ENCODE measurements around the gene GLYATL1B. TPM values are rescaled to one million over a fixed set of nuclear protein-coding genes. Genes with fewer than 3 reads are reported as not detected.
"Not testable (repeated sequence)": the region's sequence is repeated elsewhere in the genome, so short reads cannot be mapped to it uniquely, and the experiment has no call there.

GLYATL1B gene
- total RNA-seq, 3 donors from 2014 or later = not detected

DNA sequence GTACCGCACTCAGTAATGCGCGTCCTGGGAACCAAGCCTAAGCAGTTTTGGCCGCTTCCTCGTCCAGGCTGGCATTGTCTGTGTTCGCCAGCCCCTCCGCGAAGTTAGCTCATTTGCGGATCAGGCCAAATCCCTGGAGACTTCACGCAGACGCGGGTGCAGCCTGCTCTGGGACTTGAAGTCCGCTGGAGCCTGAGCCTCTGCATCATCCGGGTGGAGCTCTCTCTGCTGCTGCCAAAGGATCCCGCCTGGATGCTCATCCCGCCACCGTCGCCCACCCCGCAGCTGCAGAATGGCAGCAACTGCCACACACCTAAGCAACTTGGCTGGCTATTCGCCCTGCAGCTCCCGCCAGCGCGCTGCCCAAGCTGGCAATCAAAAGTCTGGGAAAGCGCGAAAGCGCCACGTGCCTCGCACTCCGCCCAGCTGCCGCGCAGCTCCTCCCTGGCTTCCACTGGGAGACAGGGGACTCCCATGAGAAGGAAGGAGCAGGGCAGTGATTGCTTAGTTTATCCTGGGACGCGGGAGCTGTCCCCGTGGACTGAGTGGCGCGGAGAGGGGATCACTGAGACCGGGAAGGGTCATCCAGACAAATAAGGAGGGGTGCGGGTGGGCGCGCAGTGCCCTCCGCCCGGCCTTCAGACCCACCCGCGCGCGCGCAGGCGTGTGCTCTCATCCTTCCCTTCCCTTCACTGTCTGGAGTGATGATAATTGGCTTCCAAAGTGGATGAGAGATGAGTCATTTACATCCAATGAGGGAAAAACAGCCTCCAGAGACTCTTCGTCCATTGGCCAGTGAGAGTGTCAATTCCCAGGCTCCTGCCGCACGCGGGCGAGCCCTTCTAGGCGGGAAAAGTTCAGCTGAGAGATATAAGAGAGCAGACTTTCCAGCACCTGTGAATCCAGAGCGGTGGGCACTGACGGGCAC is 23.2 kb upstream of the GLYATL1B start:
- ATAC-seq (no peak), DNase-seq (no peak)
- Histone ChIP-seq H3K4me1 (ENCODE audit: low read depth) (no peaks in the 10 kb centered on the region), H3K9me3 (no peaks in the 10 kb centered on the region), H3K4me3 (no peak overlapping the region), H3K36me3 (ENCODE audit: low read depth) (no peaks in the 10 kb centered on the region)
- TF ChIP-seq, protein P1, sequence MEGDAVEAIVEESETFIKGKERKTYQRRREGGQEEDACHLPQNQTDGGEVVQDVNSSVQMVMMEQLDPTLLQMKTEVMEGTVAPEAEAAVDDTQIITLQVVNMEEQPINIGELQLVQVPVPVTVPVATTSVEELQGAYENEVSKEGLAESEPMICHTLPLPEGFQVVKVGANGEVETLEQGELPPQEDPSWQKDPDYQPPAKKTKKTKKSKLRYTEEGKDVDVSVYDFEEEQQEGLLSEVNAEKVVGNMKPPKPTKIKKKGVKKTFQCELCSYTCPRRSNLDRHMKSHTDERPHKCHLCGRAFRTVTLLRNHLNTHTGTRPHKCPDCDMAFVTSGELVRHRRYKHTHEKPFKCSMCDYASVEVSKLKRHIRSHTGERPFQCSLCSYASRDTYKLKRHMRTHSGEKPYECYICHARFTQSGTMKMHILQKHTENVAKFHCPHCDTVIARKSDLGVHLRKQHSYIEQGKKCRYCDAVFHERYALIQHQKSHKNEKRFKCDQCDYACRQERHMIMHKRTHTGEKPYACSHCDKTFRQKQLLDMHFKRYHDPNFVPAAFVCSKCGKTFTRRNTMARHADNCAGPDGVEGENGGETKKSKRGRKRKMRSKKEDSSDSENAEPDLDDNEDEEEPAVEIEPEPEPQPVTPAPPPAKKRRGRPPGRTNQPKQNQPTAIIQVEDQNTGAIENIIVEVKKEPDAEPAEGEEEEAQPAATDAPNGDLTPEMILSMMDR (IDR thresholded peaks at IDR 0.05) = no peak
- intact Hi-C loops (cut with DNase I, micrococcal nuclease) = no loop called here

DNA sequence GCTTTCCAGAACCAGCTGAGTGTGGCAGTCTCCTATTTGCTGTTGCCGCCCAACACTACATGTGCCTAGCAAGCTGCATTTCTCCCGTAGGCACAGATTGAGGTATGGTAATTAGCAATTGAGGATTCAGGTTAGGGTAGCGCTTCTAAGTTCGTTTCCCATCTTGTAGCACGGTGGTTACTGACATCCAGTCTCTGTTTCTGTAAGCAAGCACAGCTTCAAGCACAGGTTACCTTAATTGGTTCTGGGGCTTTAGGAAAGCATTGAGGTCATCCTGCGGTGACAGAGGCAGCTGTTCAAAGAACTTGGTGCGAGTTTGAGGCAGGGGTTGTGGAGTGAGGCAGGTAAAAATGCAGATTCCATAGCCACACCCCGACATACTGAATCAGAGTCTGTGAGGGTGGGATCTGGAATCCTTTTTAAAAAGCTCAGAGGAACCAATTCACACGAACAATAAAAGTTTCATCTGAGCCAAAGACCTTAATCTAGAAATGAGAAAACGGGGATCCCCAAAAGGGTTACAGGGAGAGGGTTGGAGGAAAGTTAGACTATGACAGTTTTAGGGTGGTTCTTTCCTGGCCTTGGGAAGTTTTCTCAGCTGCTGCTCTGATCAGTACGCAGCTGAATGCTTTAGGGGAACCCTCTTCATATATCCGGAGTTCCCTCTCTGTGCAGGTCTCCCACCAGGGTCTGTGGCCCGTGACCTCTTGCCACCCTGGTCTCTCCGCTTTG is 21.9 kb upstream of the GLYATL1B start:
- H3K9me3 ChIP-seq; DNase-seq; H3K36me3 ChIP-seq (ENCODE audit: low read depth); intact Hi-C loops (cut with DNase I, micrococcal nuclease); H3K4me1 ChIP-seq (ENCODE audit: low read depth); ATAC-seq; H3K4me3 ChIP-seq: not testable (repeated sequence)

DNA sequence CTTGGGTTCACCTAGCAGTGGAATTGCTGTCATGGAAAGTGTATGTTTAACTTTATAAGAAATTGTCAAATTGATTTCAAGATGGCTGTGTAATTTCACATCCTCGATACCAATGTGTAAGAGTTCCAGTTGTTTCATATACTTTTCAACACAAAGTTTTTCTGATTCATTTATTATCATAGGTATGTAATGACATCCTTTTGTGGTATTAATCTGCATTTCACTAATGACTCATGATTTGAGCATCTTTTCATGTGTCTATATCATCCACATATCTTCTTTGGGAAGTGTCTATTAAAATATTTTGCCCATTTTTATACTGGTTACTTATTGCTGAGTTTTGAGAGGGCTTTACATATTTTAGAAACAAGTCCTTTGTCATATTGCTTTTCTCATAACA is 17.0 kb upstream of the GLYATL1B start:
- Histone ChIP-seq H3K36me3 (ENCODE audit: low read depth) (no peaks in the 10 kb centered on the region), H3K9me3 (no peaks in the 10 kb centered on the region), H3K4me1 (ENCODE audit: low read depth) (no peaks in the 10 kb centered on the region), H3K4me3 (no peak overlapping the region)
- TF ChIP-seq, protein P1 (IDR thresholded peaks at IDR 0.05) = no peak
- ATAC-seq (no peak), DNase-seq (no peak)
- intact Hi-C loops (cut with DNase I, micrococcal nuclease) = no loop called here

DNA sequence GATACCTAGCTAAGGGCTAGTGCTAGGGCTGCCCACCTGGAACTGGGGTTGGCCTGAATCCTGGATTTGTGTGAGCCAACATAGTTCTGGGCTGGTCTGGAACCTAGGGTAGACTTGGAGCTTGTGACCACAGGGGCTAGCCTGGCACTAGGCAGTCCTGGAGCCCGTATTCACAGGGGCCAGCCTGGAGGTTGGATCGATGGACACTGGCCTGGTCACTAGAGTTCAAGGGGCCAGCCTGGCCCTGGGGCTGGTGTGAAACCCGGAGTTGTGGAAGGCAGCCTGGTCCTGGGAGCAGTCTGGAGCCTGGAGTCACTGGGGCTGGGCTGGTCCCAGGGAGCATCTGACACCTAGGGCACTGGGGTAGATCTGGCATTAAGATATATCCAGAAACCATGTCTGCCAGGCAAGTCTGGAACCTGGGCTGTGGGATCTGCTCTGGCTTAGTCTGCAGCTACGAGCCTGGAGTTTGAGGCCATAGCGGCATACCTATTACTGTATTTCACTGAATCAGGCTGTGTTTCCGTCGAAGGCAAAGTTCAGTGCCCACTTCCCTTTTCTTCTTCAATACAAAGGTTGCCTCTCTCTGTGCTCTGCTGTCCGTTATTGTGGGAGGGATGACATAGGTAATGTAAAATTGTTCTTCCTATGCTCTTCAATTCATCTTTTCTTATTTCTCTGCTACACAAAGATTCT is 9.1 kb upstream of the GLYATL1B start:
- intact Hi-C loops (cut with DNase I, micrococcal nuclease) = no loop called here
- DNase-seq (peak in 1 of 3 donors; percentile 41), ATAC-seq (peak; percentile 47)
- Histone ChIP-seq H3K4me3 (no peak overlapping the region), H3K36me3 (ENCODE audit: low read depth) (no peaks in the 10 kb centered on the region), H3K9me3 (no peaks in the 10 kb centered on the region), H3K4me1 (ENCODE audit: low read depth) (no peaks in the 10 kb centered on the region)
- TF ChIP-seq, protein P1 (IDR thresholded peaks at IDR 0.05) = no peak

DNA sequence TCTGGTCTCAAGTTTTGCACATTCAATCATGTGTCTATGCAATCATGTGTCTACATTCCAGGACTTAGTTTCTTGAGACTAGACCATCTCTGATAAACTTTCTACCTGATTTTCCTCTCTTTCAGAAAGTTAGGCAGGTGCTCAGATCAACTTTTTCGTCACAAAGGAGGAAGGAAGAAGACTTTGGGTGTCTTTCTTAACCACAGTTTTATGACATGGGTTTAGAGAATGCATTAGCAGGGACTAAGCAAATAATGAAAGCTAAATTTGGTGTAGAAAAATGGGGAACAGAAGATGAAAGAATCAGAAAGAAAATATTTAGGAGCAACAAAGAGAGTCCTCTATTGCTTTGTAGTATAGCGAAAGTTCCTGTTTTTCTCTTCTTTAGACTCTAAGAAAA is 7.7 kb upstream of the GLYATL1B start:
- no peaks in the 10 kb centered on the region for H3K4me1 ChIP-seq (ENCODE audit: low read depth)
- TF ChIP-seq, protein P1 (IDR thresholded peaks at IDR 0.05) = no peak
- DNase-seq (no peak), ATAC-seq (no peak)
- H3K4me3 ChIP-seq = no peak overlapping the region
- H3K36me3 ChIP-seq (ENCODE audit: low read depth) = no peaks in the 10 kb centered on the region
- no peaks in the 10 kb centered on the region for H3K9me3 ChIP-seq
- intact Hi-C loops (cut with DNase I, micrococcal nuclease) = no loop called here
